NCI-H1436 (cell line): ENCODE results near the gene PPP2R2C.

Experiments
- DNase-seq: peaks from one replicate; lab custom pipeline; 2025; lab: John Stamatoyannopoulos, UW

Gene PPP2R2C

GRCh38 chr4:6362243-6362885, 110.0 kb downstream of the PPP2R2C start:
- no peak for DNase-seq

- no peak for DNase-seq
Measured at GRCh38 chr4:6361076-6361784, 111.2 kb downstream of the PPP2R2C start.

- DNase-seq: no peak
Measured at GRCh38 chr4:6360385-6360784, 112.0 kb downstream of the PPP2R2C start.

- DNase-seq: no peak
Measured at GRCh38 chr4:6359536-6360308, 112.7 kb downstream of the PPP2R2C start.

GRCh38 chr4:6357476-6357875, 114.9 kb downstream of the PPP2R2C start:
- DNase-seq: no peak

- no peak for DNase-seq
Measured at GRCh38 chr4:6356076-6356560, 116.3 kb downstream of the PPP2R2C start.

- no peak for DNase-seq
Measured at GRCh38 chr4:6355052-6355451, 117.4 kb downstream of the PPP2R2C start.

- no peak for DNase-seq
Measured at GRCh38 chr4:6354626-6355025, 117.8 kb downstream of the PPP2R2C start.

GRCh38 chr4:6354119-6354518, 118.3 kb downstream of the PPP2R2C start:
- no peak for DNase-seq

- peak; percentile 42 for DNase-seq
Measured at GRCh38 chr4:6352031-6352692, 120.3 kb downstream of the PPP2R2C start.

- DNase-seq: no peak
Measured at GRCh38 chr4:6351246-6352000, 121.0 kb downstream of the PPP2R2C start.

GRCh38 chr4:6350646-6351045, 121.8 kb downstream of the PPP2R2C start:
- DNase-seq: no peak

GRCh38 chr4:6349896-6350603, 122.4 kb downstream of the PPP2R2C start:
- no peak for DNase-seq

- DNase-seq: no peak
Measured at GRCh38 chr4:6348408-6348807, 124.0 kb downstream of the PPP2R2C start.

- no peak for DNase-seq
Measured at GRCh38 chr4:6347511-6348045, 124.8 kb downstream of the PPP2R2C start.

- DNase-seq: no peak
Measured at GRCh38 chr4:6346373-6347110, 125.9 kb downstream of the PPP2R2C start.

GRCh38 chr4:6345866-6346265, 126.5 kb downstream of the PPP2R2C start:
- DNase-seq: no peak

GRCh38 chr4:6345096-6345830, 127.2 kb downstream of the PPP2R2C start:
- DNase-seq: no peak

- no peak for DNase-seq
Measured at GRCh38 chr4:6343939-6344408, 128.4 kb downstream of the PPP2R2C start.
